NAMALWA (cell line): ENCODE results near the gene LZIC.
"Not testable (repeated sequence)": the region's sequence is repeated elsewhere in the genome, so short reads cannot be mapped to it uniquely, and the experiment has no call there.

ENCODE experiments used
- DNase-seq: peaks from one replicate; pipeline ENCODE4 v3.0.0-alpha.2; 2015; ENCODE audit warnings: low spot score

The LZIC gene

GRCh38 chr1:9942939-9943788 is at the start of gene LZIC, which contains the start of gene NMNAT1:
TSS of gene LZIC (minus strand) at chr1:9943391. CDS start at chr1:9936619, 6,772 bp downstream.
TSS of gene NMNAT1 (plus strand) at chr1:9943475. CDS start at chr1:9972074, 28,599 bp downstream.
- peak; percentile 96 for DNase-seq

GRCh38 chr1:9992910-9993309 is 49.7 kb upstream of the LZIC start:
- DNase-seq: no peak

GRCh38 chr1:9990944-9991343 is 47.8 kb upstream of the LZIC start:
- no peak for DNase-seq

- no peak for DNase-seq
These were observed 46.6 kb upstream of the LZIC start for GRCh38 chr1:9989773-9990172.

- DNase-seq: no peak
These were observed 41.8 kb upstream of the LZIC start for GRCh38 chr1:9985001-9985400.

GRCh38 chr1:9984253-9984652 is 41.1 kb upstream of the LZIC start:
- DNase-seq: no peak

GRCh38 chr1:9960706-9961562 is 17.7 kb upstream of the LZIC start:
- peak; percentile 83 for DNase-seq

GRCh38 chr1:9960011-9960410 is 16.8 kb upstream of the LZIC start:
- DNase-seq: no peak

GRCh38 chr1:9957726-9958125 is 14.5 kb upstream of the LZIC start:
- no peak for DNase-seq

GRCh38 chr1:9946315-9946714 is 3.1 kb upstream of the LZIC start:
- no peak for DNase-seq

- DNase-seq: peak; percentile 92
These were observed 722 bp downstream of the LZIC start for GRCh38 chr1:9942399-9942938.

- DNase-seq: no peak
These were observed 13.5 kb downstream of the LZIC start for GRCh38 chr1:9929431-9930385.

GRCh38 chr1:9927259-9927658 is 15.9 kb downstream of the LZIC start:
- no peak for DNase-seq

- no peak for DNase-seq
These were observed 20.8 kb downstream of the LZIC start for GRCh38 chr1:9922342-9922741.

- DNase-seq: no peak
These were observed 22.6 kb downstream of the LZIC start for GRCh38 chr1:9920606-9921005.

- no peak for DNase-seq
These were observed 25.3 kb downstream of the LZIC start for GRCh38 chr1:9917901-9918300.

- not testable (repeated sequence) for DNase-seq
These were observed 25.7 kb downstream of the LZIC start for GRCh38 chr1:9917495-9917894.

- no peak for DNase-seq
These were observed 26.7 kb downstream of the LZIC start for GRCh38 chr1:9916452-9916851.

- no peak for DNase-seq
These were observed 28.6 kb downstream of the LZIC start for GRCh38 chr1:9914610-9914937.

- DNase-seq: peak; percentile 23
These were observed 30.8 kb downstream of the LZIC start for GRCh38 chr1:9912264-9912936.
